Cardiac fibroblast (primary cell): Measurements from ENCODE around the gene IFNG.
A peak's percentile ranks its signal among the peaks of the same experiment; 100 is the strongest.
"Not testable (repeated sequence)": the region's sequence is repeated elsewhere in the genome, so short reads cannot be mapped to it uniquely, and the experiment has no call there.

Source experiments
- DNase-seq, 2 donors: peaks; one replicate each; pipeline versions ENCODE4 v3.0.0 to v3.0.0-alpha.2; 2010; ENCODE audit warnings: low read depth in 2 of 2
- H3K4me3 ChIP-seq, 2 donors: replicated peaks in 1 of 2; 1 replicate in 1 of 2; 2 replicates in 1 of 2; pipeline ENCODE4 v1.5.1; 2011; ENCODE audit warnings: low read depth in 2 of 2, low read length in 2 of 2, mild to moderate bottlenecking in 2 of 2, moderate library complexity in 1 of 2
- CTCF ChIP-seq: IDR thresholded peaks from one replicate; pipeline ENCODE4 v1.5.1; 2011; ENCODE audit warnings: low read depth, mild to moderate bottlenecking, low read length, inconsistent platforms

The IFNG gene

DNA sequence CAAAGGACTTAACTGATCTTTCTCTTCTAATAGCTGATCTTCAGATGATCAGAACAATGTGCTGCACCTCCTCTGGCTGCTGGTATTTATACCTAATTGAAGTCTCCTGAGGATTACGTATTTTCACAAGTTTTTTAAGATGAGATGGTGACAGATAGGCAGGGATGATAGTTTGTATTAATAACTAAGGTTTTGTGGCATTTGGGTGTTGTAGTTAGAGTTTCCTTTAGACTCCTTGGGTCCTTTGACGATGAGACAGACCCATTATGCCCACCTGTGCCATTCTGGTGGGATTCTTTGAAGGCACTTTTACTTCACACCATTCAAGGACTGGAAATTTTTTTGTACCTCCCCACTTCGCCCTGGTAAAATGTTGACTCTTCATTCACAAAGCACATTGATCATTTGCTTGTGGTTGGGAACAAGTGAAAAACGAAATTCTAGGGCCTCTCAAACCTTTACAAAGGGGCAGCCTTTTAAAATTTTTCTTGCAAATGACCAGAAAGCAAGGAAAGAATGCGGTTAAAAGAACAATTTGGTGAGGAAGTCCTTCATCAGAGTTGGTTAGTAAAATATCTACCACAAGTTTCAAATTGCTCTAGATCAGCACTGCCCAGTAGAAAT lies at the start of gene IFNG:
TSS of gene IFNG (minus strand) at position 60 of the 624 bp plus-strand sequence. CDS start 125 bp downstream, outside the sequence.
- no peak within 1 kb of the TSS for H3K4me3 ChIP-seq
- no peak for TF ChIP-seq CTCF
- DNase-seq, result no peak

DNA sequence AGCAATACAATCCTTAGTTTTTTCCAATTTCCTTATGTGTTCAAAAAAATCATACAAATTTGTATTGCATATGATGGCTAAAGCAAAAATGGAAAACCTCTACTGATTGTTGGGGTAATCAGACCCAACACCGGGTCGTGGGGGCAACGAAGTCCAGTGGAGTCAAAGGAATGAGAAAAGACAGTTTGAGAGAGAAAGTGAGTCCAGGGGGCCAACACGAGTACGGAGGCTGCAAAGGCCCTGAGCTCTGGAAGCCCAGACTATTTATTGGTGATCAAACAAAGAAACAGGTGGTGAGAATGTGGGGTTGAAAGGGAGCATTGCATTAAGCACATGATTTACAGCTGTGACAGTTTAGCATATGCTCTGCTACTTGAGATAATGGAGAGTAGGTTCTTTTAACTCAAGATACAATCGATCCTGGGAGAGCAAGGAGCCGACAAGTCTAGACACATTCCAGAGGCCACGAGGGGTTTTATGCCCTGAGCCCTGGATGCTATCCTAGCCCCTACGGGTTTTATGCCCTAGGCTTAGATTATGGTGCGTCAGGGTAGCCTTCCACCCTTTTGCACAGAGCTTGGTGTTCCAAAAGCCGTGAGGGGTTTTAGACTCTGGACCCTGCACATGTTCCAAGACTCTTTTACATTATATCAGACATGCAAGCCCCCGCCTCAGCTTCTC lies 49.6 kb upstream of the IFNG start:
- DNase-seq, H3K4me3 ChIP-seq: not testable (repeated sequence)

DNA sequence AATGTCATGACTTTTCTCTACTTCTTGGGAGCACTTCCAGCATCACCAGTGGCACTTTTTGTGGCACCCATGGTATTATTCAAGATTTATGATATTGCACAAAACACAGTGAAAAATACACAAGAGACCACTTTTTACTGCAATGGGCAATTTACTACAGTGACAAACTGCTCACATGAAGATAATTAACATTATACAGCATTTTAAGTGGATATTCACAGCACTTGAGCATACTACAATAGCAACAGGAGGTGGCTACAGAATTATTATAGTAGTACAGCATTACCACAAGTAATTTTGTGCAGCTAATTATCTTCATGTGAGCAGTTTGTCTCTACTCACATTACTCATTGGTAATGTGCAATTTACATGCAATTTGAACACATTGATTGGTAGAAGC lies 47.7 kb upstream of the IFNG start:
- no peak for DNase-seq
- no peak for TF ChIP-seq CTCF
- H3K4me3 ChIP-seq, result no peak overlapping the region

DNA sequence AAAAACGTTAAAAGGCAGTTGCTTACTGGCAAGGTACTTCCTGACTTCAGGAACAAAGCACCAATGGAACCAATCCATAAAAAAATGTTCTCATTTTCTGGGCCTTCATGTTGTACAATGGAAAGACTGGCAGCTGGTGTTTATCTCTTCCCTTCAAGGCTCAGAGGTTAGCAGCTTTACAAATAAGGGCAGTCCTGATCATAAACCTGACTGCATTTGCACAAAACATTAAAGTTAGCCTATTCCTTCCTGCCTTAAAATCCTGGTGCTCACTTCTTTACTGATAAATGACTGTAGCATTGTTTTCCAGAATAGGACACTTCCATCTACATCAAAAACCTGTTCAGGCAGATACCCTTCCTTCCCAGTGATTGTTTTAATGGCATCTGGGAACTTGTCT lies 46.9 kb upstream of the IFNG start:
- no peak for DNase-seq
- H3K4me3 ChIP-seq, result no peak overlapping the region
- TF ChIP-seq CTCF, result no peak

DNA sequence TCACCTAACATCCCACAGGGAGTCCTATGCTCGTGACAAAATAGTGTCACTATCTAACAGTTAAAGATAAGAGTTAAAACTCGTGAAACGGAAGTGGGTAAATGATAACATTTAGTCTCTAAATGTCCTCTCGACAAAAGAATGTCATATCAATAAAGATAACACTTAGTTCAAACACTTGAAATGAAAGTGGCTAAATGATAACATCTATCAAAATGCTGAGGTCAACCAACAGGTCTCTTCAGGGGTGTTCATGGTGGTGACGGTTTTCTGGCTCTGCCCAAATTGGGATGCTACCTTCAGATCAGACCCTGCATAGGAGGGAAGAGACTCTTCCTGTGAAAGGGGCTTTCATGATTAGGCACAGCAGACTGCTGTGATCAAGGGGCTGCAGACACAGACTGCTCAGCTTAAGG lies 43.9 kb upstream of the IFNG start:
- H3K4me3 ChIP-seq, result no peak overlapping the region
- DNase-seq, result no peak
- no peak for TF ChIP-seq CTCF

- TF ChIP-seq CTCF, result no peak
- DNase-seq, result peak in 1 of 2 donors; percentile 14
- no peak overlapping the region for H3K4me3 ChIP-seq
Observed at GRCh38 chr12:68200854-68201253, 41.3 kb upstream of the IFNG start.

DNA sequence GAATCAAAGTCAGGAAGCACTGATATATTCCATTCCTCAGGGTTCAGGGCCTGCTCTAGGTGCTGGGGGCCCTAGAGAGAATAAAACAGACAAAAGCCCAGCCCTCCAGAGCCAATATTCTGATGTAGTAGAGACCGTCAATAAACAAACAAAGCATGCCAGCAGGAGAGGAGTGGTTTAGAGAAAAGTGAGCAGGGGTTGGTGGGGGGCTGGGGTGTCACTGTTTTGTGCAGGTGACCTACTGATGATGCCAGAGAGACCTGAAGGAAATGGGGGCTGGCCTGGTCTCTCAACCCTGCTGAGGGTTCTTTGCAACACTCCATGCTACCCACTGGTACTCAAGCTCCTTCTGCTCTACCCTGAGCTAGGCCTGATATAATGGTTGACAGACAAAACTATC lies 39.6 kb upstream of the IFNG start:
- DNase-seq, result no peak
- no peak for TF ChIP-seq CTCF
- no peak overlapping the region for H3K4me3 ChIP-seq
